Upper lobe of left lung (tissue), 6 donors: ENCODE measurements around the gene SELPLG. TPM values are rescaled to one million over a fixed set of nuclear protein-coding genes. Genes with fewer than 3 reads are reported as not detected.
A peak's percentile ranks its signal among the peaks of the same experiment; 100 is the strongest.

Source experiments
- ATAC-seq, 2 donors: fragments of 200-7000 bp; cut with Tn5 transposase; one replicate each; pipeline ENCODE4 v1.9.1; 2022; ENCODE audit warnings: mild to moderate bottlenecking in 2 of 2, moderate library complexity in 2 of 2; ENCODE audit not compliant: low FRiP score in 2 of 2
- DNase-seq, 2 donors: peaks; one replicate each; pipeline ENCODE4 v3.0.0-alpha.2; 2019 to 2020
- H3K27ac ChIP-seq, 4 donors: fragments of 200-600 bp; sonication (generic); one replicate each; pipeline ENCODE4 v1.5.1; 2016 to 2019
- H3K27me3 ChIP-seq, 4 donors: fragments of 200-600 bp; sonication (generic); one replicate each; pipeline ENCODE4 v1.5.1; 2017 to 2019
- H3K36me3 ChIP-seq, 4 donors: fragments of 200-600 bp; sonication (generic); one replicate each; pipeline ENCODE4 v1.5.1; 2016 to 2019
- H3K4me1 ChIP-seq, 4 donors: fragments of 200-600 bp; sonication (generic); one replicate each; pipeline ENCODE4 v1.5.1; 2018 to 2019
- H3K4me3 ChIP-seq, 4 donors: fragments of 200-600 bp; sonication (generic); one replicate each; pipeline ENCODE4 v1.5.1; 2017 to 2019; ENCODE audit warnings: mild to moderate bottlenecking in 2 of 4, moderate library complexity in 1 of 4
- H3K9me3 ChIP-seq, 4 donors: fragments of 200-600 bp; sonication (generic); one replicate each; pipeline ENCODE4 v1.5.1; 2018 to 2019
- CTCF ChIP-seq, 6 experiments: fragments of 450-650 bp in 4 of 6; fragments of 200-600 bp in 2 of 6; sonication (generic) in 2 of 6; IDR thresholded peaks; one replicate each; pipeline ENCODE4 v1.5.1; 2016 to 2019; ENCODE audit warnings: antibody characterized with exemption in 6 of 6
- EP300 ChIP-seq, 4 donors: sonication (generic); formaldehyde crosslinking; IDR thresholded peaks; one replicate each; pipeline ENCODE4 v1.5.1; 2017; ENCODE audit warnings: antibody characterized with exemption in 4 of 4, control low read depth in 2 of 4
- POLR2A ChIP-seq, 4 donors: fragments of 450-650 bp; IDR thresholded peaks; one replicate each; pipeline ENCODE4 v1.5.1; 2016 to 2017; ENCODE audit warnings: antibody characterized with exemption in 4 of 4, mild to moderate bottlenecking in 2 of 4
- POLR2AphosphoS5 ChIP-seq, 2 donors: sonication (generic); formaldehyde crosslinking; IDR thresholded peaks; one replicate each; pipeline ENCODE4 v1.5.1; 2017; ENCODE audit warnings: antibody characterized with exemption in 2 of 2
- WGBS, 2 donors: methylation state at CpG; one replicate each; pipeline ENCODE4 v1.1.5; 2017 to 2018; 5-methylcytosine and 5-hydroxymethylcytosine counted together
- total RNA-seq, 6 donors: library from RNA; depleted of rRNA in 4 of 6; stranded (reverse); fragments of >200 nt in 4 of 6; gene quantifications; one replicate each; pipeline versions ENCODE4 v1.1.0 to v1.2.1, GENCODE V29; 2016 to 2021
- donor health status: DM: no; HTN: no; CAD: no; lungs with moderate emphysema.
- donor health status: DM: no; HTN: yes; CAD: no; lungs with severe emphysema.

Gene SELPLG
- total RNA-seq, 6 donors from 2014 or later = 25.2 to 71.4 (median 42.5) TPM

GRCh38 chr12:108589028-108589839 lies 44.5 kb downstream of the SELPLG start:
- Histone ChIP-seq H3K27me3 (no peaks in the 10 kb centered on the region), H3K9me3 (no peaks in the 10 kb centered on the region), H3K27ac (no peak overlapping the region), H3K4me3 (no peak overlapping the region), H3K4me1 (no peaks in the 10 kb centered on the region), H3K36me3 (no peaks in the 10 kb centered on the region)
- ATAC-seq (peak in 1 of 2 donors; percentile 38), DNase-seq (no peak)
- WGBS, 2 donors = 47 to 51% methylated on average over 10 to 15 of the region's 15 CpGs
- no peak for TF ChIP-seq POLR2AphosphoS5 (IDR thresholded peaks at IDR 0.05)
- TF ChIP-seq CTCF (IDR thresholded peaks at IDR 0.05) = no peak
- no peak for TF ChIP-seq EP300 (IDR thresholded peaks at IDR 0.05)
- no peak for TF ChIP-seq POLR2A (IDR thresholded peaks at IDR 0.05)

GRCh38 chr12:108587826-108588225 lies 45.9 kb downstream of the SELPLG start:
- ATAC-seq = no peak
- 55 to 79% methylated on average over 2 to 4 of the region's 4 CpGs for WGBS, 2 donors

GRCh38 chr12:108586306-108586705 lies 47.4 kb downstream of the SELPLG start:
- Histone ChIP-seq H3K9me3 (no peaks in the 10 kb centered on the region), H3K4me1 (peaks cover 0 to 3% (median 0%) of the 10 kb centered on the region in 4 donors), H3K36me3 (no peaks in the 10 kb centered on the region), H3K27me3 (no peaks in the 10 kb centered on the region), H3K27ac (no peak overlapping the region), H3K4me3 (no peak overlapping the region)
- TF ChIP-seq CTCF (IDR thresholded peaks at IDR 0.05) (no peak), EP300 (IDR thresholded peaks at IDR 0.05) (no peak), POLR2AphosphoS5 (IDR thresholded peaks at IDR 0.05) (no peak), POLR2A (IDR thresholded peaks at IDR 0.05) (no peak)
- WGBS, 2 donors = 86 to 93% methylated on average over 11 of the region's 11 CpGs
- ATAC-seq (no peak), DNase-seq (no peak)

More at GRCh38 chr12:108587826-108588225, 45.9 kb downstream of the SELPLG start:
- DNase-seq = no peak
- no peak overlapping the region for H3K27ac ChIP-seq
- H3K27me3 ChIP-seq = no peaks in the 10 kb centered on the region
- no peak for TF ChIP-seq POLR2AphosphoS5 (IDR thresholded peaks at IDR 0.05)
- TF ChIP-seq POLR2A (IDR thresholded peaks at IDR 0.05) = no peak
- TF ChIP-seq CTCF (IDR thresholded peaks at IDR 0.05) = no peak
- TF ChIP-seq EP300 (IDR thresholded peaks at IDR 0.05) = no peak
- no peaks in the 10 kb centered on the region for H3K36me3 ChIP-seq
- no peak overlapping the region for H3K4me3 ChIP-seq
- H3K9me3 ChIP-seq = no peaks in the 10 kb centered on the region
- H3K4me1 ChIP-seq = no peaks in the 10 kb centered on the region

GRCh38 chr12:108585864-108586263 lies 47.8 kb downstream of the SELPLG start:
- ATAC-seq = no peak
- TF ChIP-seq CTCF (IDR thresholded peaks at IDR 0.05) (no peak), POLR2A (IDR thresholded peaks at IDR 0.05) (no peak), POLR2AphosphoS5 (IDR thresholded peaks at IDR 0.05) (no peak), EP300 (IDR thresholded peaks at IDR 0.05) (no peak)
- H3K4me3 ChIP-seq = no peak overlapping the region
- H3K4me1 ChIP-seq = peaks cover 0 to 7% (median 0%) of the 10 kb centered on the region in 4 donors
- H3K9me3 ChIP-seq = no peaks in the 10 kb centered on the region
- no peak for DNase-seq
- H3K27ac ChIP-seq = no peak overlapping the region
- no peaks in the 10 kb centered on the region for H3K27me3 ChIP-seq
- WGBS, 2 donors = 70 to 78% methylated on average over 4 of the region's 4 CpGs
- no peaks in the 10 kb centered on the region for H3K36me3 ChIP-seq
